Left renal pelvis (tissue), 4 donors: Measurements from ENCODE around the gene DSE. TPM values are rescaled to one million over a fixed set of nuclear protein-coding genes. Genes with fewer than 3 reads are reported as not detected.
"Not testable (repeated sequence)": the region's sequence is repeated elsewhere in the genome, so short reads cannot be mapped to it uniquely, and the experiment has no call there.

Experiments
- DNase-seq, 4 donors: peaks; one replicate each; pipeline ENCODE4 v3.0.0-alpha.2; 2013; ENCODE audit warnings: low read depth in 4 of 4, low spot score in 3 of 4
- polyA plus RNA-seq, 4 donors: library from polyadenylated mRNA; unstranded; fragments of 120-200 nt; gene quantifications; one replicate each; pipeline ENCODE4 v1.2.1, GENCODE V29; 2013; ENCODE audit not compliant: insufficient read length in 4 of 4

DSE gene
- polyA plus RNA-seq = 10 to 100 TPM; 39.7 to 50.8 (median 46.1) TPM

DNA sequence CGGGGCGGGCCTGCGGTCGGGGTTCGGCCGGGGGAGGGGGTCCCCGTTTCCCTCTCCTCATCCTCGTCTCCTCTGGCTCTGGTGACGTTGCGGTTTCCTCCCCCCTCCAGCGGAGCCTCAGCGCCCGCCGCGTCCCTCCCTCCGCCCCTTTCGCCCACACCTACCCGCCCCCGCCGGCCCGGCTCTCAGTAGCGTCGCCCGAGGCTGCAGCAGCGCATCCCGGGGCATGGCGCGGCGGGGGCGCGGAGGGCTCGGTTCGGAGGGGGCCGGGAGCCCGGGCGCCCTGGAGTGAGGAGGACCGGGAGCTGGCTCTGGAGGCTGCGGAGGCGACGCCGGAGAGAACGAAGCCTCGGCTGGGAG lies at the start of gene DSE:
Gene DSE, plus strand, starts transcription at position 188 of the 360 bp plus-strand sequence. CDS start 28,304 bp downstream, outside the sequence.
- DNase-seq = peak; percentile 63 to 69 (median 67)

DNA sequence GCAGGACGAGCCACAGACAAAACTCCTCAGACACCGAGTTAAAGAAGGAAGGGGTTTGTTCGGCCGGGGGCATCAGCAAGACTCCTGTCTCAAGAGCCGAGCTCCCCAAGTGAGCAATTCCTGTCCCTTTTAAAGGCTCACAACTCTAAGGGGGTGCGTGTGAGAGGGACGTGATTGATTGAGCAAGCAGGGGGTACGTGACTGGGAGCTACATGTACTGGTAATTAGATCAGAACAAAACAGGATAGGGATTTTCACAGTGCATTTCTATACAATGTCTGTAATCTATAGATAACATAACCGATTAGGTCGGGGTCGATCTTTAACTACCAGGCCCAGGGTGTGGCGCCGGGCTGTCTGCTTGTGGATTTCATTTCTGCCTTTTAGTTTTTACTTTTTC lies 48.8 kb upstream of the DSE start:
- not testable (repeated sequence) for DNase-seq

DNA sequence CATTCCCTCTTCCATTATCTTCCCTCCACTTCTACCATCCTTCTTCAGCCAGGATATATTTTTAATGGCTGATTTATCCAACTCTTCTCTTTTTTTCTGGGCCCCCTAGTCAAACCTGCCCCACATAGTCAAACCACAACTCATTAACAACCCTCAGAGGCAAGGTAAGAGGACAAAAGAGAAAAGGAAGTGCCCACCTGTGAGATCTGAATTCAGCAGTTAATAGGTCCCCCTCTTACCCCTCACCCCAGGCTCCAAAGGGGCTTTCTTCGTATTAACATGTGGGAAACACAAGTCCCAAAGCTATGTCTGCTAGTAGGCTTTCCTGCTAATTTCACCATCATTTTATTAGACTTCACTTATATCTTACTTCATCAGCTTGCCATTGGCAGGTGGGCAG lies 46.9 kb upstream of the DSE start:
- DNase-seq = no peak

DNA sequence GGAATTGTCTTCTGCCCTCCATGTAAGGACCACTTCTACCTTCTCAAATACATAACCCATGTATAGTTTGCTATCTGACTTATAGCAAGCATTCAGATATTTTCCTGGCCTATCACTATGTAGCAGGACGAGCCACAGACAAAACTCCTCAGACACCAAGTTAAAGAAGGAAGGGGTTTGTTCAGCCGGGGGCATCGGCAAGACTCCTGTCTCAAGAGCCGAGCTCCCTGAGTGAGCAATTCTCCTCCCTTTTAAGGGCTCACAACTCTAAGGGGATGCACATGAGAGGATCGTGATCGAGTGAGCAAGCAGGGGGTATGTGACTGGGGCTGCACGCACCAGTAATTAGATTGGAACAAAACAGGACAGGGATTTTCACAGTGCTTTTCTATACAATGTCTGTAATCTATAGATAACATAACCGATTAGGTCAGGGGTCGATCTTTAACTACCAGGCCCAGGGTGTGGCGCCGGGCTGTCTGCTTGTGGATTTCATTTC lies 45.1 kb upstream of the DSE start:
- not testable (repeated sequence) for DNase-seq

DNA sequence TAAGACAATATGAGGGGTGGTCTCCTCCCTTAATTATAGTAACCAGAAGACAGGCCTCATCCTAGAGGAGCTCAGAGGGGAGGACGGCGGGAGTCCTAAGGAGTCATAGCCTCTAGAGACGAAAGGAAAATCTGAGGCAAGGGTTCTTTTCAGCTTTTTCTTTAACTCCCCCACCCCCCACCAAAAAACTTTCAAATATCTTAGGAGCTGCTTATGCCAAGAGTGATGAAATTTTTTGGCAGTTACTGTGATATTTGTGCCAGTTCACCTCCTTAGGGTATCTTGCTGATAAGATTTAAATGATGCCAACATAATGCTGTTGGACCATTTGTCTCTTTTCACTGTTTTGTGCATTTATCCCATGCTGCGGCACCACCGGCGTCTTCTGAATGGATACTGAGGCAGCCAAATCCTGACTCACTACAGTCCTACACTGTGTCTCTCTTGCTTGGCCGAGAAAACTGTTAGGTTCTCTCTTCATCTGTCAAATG lies 44.5 kb upstream of the DSE start:
- no peak for DNase-seq

DNA sequence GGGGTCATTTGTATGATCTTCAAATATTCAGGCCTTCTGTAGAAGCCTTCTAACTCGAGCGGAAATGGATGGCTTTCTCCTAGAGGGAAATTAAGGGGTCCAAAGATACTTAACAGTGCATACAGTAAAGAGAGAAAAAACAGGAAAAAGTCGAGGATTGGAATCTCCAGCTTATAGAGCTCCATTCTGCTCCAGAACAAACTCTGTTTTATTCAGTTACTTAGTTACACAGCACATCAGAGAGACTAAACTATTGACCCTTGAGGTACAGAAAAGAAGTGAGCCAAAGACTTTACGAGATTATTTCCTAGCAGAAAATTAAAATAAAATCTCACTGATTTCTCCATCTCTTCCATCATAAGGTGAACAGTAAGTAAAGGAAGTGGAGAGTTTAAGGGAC lies 43.8 kb upstream of the DSE start:
- DNase-seq = no peak

DNA sequence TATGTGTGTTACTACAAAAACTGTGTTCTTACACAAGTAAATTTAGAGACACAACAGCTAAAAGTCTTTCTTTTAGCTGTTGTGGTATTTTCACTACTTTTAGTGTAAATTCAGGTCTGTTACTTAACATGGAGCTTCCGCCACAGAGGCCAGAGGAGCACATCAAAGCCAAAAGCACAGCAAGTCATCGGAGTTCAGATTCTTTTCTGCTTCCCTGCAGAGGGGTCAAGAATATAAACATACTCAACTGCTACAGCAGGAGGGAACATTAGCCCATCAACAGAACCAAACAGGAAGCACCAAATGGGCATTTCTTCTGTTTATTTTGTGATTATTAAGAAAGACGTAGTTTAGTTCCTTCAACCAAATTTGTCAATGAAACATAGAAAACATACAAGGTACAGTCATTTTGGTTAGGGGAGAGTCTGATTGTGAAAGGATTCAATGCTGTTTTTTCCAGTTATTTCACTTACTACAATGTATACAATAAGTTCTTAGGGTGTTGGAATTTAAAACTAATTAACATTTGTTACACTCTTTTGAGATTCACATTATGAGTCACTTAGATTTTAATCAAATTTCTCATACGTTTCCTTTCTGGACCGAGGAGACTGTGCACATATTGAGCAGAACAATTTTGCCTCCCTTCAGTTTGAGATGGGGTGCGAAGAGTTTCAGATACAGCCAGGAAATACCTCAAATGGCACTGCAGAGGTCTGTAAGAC lies 42.8 kb upstream of the DSE start:
- no peak for DNase-seq

DNA sequence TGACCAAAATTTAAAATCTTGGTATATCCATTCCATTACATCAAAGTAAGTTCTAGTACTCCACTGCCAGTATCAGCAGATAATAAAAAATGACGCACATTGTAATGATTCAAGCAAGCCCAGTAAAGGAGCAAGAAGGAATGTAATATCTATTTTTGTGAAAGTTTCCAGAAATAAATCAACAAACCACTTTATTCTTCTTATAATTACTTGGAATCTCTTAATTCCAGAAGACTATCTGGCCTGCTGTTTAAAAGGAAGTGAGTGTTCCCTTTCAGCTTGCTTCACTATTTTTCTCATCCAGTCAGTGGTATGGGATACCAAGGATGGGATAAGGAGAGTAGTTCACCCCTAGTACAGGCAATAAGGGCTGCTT lies 42.2 kb upstream of the DSE start:
- no peak for DNase-seq

DNA sequence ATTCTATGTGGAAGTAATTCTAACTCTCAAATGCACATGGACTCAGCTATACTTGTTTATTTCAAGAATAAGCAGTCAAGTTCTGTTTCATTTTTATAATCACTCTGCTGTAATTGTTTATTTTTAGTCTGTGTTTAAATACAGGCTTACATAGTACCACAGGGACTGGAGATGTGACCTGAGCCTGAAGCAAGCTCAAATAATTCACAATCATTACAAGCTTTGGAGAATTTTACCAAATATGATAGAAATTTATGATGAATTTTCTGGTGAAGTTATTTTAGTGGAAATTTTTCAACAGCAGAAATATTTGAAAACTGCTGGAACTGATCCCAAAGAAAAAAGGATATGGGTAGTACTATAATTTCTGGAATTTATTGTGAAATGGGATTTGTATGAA lies 41.6 kb upstream of the DSE start:
- no peak for DNase-seq

DNA sequence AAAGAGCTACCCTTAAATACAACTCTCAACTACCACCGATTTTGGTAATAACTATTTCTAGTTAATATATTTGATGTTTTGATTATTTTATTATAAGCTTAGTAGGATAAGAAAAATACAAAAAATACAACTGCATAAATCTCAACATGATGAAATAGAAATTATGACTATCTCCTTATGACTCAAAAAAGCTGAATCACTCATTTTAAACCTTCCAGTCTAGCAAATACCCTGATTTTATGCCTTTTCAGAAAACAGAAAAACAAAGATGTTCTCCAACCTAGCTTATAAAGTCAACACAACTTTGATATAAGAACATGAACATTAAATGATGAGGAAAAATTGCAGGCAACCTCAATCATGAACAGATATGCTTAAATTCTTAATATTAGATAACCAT lies 40.2 kb upstream of the DSE start:
- DNase-seq = no peak

DNA sequence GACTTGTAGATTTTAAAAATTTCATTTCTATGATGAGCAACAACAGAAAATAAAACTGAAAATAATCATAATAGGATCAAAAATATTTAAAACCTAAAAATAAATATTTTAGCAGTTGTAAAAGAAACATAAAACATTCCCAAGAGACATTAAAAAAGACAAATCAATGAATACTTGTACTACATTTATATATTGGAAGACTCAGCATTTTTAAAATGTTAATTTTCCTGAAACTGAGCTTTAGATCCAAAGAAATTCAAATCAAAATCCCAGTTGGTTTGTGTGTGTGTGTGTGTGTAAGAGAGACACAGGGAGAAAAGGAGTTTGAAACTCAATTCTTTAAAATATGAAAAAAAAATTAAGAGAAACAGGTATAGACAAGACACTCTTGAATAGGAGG lies 38.7 kb upstream of the DSE start:
- no peak for DNase-seq

DNA sequence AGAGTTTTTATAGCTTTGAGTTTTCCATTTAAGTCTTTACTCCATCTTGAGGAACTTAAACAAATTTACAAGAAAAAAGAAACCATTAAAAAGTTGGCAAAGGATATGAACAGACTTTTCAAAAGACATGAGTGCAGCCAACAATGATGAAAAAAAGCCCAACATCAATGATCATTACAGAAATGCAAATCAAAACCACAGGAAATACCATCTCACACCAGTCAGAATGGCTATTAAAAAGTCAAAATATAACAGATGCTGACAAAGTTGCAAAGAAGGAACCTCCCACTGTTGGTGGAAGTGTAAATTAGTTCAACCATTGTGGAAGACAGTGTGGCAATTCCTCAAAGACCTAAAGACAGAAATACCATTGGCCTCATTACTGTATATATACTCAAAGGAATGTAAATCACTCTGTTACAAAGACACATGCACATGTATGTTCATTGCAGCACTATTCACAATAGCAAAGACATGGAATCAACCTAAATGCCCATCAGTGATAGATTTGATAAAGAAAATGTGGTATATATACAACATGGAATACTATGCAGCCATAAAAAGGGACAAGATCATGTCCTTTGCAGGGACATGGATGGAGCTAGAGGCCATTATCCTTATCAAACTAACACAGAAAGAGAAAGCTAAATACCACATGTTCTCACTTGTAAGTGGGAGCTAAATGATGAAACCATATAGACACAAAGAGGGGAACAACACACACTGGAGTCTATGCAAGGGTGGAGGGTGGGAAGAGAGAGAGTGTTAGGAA lies 35.9 kb upstream of the DSE start:
- DNase-seq = not testable (repeated sequence)

DNA sequence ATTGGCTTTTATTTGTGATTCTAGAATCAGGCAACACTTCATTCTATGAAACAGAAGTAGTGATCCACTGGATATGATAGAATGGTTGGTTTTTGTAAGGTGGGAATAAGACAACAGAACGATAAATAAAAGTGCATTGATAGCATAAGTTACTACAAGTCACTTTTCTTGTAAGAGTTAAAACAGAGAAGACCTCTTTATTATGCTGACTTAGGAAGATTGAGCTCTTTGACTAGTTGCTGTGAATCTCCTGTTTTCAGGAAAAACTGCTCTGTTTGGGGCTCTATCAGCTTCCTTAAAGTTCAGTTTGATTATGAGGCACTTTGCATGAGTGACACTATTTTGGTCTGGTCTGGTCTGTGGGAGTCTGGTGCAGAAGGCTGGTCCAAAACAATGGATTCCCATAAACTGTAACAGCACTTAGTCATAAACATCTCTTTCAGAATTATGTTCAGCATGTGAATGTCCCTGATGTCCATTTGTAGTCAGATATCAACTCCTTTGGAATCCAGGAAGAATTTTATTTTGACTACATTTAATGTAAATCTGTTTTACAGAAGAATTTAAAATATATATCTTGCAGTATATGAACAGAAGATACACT lies 35.0 kb upstream of the DSE start:
- DNase-seq = no peak

DNA sequence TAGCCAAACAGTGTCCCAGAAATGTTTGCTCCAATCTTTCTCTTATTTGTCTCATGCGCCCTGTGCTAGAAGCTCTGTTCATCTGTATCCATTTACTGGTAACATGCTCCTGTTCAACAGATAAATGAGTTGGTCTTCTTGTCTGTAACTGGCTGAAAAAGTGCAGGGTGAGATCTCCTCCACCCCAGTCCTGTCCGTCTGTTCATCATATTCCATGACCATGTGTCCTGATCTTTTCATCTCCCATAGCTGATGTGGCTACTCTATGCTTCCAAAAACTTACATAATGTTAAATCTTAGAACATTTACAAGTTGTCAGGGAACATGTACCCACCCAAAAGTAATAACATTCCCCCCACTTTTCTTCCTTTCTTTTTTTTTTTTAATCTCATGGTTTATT lies 31.8 kb upstream of the DSE start:
- DNase-seq = no peak

DNA sequence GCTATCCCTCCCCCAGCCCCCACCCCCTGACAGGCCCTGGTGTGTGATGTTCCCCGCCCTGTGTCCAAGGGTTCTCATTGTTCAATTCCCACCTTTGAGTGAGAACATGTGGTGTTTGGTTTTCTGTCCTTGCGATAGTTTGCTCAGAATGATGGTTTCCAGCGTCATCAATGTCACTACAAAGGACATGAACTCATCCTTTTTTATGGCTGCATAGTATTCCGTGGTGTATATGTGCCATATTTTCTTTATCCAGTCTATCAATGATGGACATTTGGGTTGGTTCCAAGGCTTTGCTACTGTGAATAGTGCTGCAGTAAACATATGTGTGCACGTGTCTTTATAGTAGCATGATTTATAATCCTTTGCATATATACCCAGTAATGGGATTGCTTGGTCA lies 30.1 kb upstream of the DSE start:
- DNase-seq = not testable (repeated sequence)

DNA sequence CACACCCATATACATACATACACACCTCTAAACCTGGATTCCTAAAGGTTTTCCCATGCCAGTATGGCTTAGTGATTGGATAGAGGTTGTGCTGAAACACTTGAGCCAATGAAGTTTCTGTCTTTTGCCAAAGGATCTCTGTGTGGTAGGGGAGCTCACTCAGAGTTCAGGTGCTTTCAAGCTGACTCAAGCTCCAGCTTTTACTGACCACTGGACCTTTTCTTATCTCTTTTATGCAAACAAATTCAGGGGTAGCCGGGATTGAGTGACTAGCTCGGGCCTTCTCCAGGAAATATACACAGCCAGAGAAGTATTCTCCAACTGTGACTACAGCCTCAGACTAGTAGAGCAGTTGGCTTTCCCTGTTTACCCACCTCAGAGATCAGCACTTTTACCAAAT lies 21.5 kb upstream of the DSE start:
- no peak for DNase-seq

DNA sequence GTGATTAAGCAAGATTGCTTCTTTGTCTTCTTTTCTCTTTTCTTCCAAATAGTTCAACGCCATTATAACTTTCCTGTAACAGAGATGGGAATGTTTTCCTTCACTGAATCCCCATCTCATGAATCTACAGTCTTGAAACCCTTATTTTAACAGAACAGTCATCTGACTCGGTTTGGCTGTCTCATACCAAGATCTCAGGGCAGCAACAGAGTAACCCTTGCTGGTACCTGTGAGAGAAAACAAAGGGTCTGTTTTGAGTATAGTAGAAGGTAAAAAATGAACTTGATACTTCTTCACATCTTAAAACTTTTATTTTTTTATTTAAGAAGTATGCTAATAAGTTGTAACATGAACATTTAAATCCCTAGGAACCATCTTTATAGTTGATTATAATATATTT lies 19.6 kb upstream of the DSE start:
- no peak for DNase-seq

DNA sequence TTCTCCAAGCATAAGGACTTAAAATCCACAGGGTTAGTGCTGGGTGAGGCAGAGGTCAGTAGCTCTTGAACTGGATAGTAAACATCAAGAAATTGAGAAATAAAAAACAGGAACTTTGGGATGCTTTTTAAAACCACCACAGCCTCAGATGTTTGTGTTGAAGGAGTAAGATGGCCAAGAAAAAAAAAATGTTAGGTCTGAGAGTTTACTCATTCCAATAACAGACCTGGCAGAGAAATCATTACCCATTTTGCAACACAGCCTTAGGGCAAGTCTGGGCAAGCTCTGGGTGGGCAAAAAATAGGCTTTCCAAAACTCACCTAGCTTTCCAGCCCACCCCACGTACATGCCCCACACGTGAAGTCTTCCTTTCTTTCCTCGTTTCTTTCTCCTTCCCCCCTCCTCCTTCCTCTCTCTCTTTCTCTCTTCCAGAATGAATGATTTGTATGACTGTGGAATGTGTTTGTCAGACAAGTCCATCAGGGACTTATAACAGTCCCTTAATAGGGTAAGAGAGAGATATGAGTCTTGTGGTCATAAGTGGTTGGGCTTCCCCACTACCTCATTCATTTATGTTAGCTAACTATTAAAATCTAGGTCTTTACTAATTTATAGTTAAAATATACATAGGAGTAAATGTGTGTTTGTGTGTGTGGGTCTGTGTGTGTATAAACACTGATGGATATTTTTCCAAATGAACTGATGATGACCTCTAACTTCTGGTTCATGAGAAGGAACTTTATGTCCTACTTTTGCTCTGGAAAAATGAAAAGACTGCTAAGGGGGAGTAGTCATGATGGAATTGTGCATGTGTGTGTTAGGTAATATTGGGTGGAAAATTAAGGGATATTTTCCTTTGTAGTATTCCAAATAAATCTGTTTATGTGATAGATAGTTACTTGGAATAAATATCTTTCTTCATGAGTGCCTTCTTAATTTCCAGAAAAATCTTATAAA lies 18.0 kb upstream of the DSE start:
- no peak for DNase-seq

DNA sequence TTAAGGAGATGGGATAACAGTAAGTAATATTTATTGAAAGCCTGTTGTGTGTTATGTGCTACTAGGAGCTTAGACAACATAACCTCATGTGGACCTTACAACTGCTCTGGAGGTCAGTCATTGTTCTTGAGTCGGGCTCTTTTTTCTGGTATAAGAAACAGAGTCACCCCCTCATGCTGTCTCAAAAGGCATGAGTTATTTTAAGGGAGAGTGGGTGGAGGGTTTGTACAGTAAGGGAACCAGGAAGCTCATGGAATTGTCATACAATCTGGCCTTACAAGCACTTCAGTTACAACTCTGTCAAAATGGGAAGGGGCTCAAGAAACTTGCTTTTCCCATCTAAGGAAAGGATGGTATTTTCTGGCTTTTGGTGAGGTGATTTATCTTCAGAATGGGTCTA lies 16.5 kb upstream of the DSE start:
- DNase-seq = no peak

DNA sequence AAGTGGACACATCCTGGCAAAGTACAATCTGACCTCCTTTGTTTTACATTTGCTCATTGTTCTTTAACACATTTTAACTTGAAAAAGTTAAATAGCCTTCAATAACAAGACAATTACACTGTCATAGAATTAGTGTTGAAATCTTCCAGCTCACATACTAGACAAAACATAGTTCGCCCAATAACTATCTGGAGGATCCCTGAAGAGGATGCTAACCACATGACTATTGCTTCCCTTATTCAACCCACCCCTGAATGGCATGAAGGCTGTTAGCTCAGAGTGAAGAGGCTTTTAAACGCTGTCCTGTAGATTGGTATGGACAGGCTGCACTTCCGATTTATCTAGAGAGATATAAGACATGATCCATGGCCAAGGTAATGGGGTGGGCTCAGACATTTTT lies 15.0 kb upstream of the DSE start:
- no peak for DNase-seq
